H7 (cell line): Measurements from ENCODE around the gene FAM210A. TPM values are rescaled to one million over a fixed set of nuclear protein-coding genes. Genes with fewer than 3 reads are reported as not detected.
"Not testable (repeated sequence)": the region's sequence is repeated elsewhere in the genome, so short reads cannot be mapped to it uniquely, and the experiment has no call there.

ENCODE experiments used
- DNase-seq: peaks from one replicate; pipeline ENCODE4 v3.0.0; 2012
- H3K27me3 ChIP-seq: 2 replicates; pipeline ENCODE4 v1.6.0; 2011; ENCODE audit warnings: mild to moderate bottlenecking, low read length; ENCODE audit not compliant: control insufficient read depth, insufficient read depth
- H3K36me3 ChIP-seq: replicated peaks from 2 replicates; pipeline ENCODE4 v1.5.1; 2011; ENCODE audit warnings: low read length; ENCODE audit not compliant: control insufficient read depth, insufficient read depth
- H3K4me3 ChIP-seq: 2 replicates; pipeline ENCODE4 v1.5.1; 2011; ENCODE audit warnings: low read depth, mild to moderate bottlenecking, control low read depth, low read length, moderate library complexity; ENCODE audit not compliant: insufficient read depth
- total RNA-seq: library from RNA; depleted of rRNA; stranded (reverse); fragments of >200 nt; shearing (Covaris generic); gene quantifications from 2 replicates; pipeline ENCODE4 v1.2.3, GENCODE V29; 2014

FAM210A gene
- total RNA-seq, 1 experiment from 2014 or later, result 23.8 TPM

DNA sequence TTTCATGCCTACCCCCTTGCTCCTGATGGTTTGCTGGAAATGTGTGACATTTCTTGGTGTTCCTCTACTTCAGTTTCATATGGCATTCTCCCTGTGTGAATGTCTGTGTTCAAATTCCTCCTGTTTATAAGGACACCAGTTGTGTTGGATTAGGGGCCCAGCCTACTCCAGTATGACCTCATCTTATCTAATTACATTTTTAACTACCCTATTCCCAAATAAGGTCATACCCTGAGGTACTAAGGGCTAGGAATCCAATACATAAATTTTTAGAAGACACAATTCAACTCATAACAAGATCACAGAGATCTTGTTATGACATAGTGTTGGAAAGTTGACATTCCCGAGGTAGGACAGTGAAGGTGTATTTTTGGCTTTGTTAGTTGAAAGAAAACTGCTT is 5.5 kb downstream of the FAM210A start:
- Histone ChIP-seq H3K36me3 (no peaks in the 10 kb centered on the region), H3K4me3 (no peak overlapping the region), H3K27me3 (no peaks in the 10 kb centered on the region)
- DNase-seq, result no peak

DNA sequence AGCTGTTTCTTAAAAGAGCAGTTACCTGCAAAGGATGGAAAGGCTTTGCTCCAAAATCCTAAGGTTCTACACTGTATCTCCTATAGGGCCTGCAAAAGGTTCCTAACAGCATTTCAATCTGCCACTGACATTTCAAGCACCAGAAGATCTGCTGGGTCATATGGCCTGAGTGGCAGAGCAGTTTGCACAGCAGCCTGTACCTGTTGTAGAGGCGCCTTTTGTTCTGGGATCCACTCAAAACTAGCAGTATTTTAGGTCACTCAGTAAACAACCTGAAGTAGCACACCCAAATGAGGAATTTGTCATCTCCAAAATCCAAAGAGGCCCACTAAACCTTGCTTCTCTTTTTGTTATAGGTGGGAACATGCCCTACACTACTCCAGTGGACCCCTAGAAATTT is 6.2 kb downstream of the FAM210A start:
- Histone ChIP-seq H3K27me3 (no peaks in the 10 kb centered on the region), H3K36me3 (no peaks in the 10 kb centered on the region), H3K4me3 (no peak overlapping the region)
- DNase-seq, result no peak

GRCh38 chr18:13716916-13717315 is 9.4 kb downstream of the FAM210A start:
- no peaks in the 10 kb centered on the region for H3K36me3 ChIP-seq
- H3K27me3 ChIP-seq, result no peaks in the 10 kb centered on the region
- H3K4me3 ChIP-seq, result no peak overlapping the region
- DNase-seq, result no peak

DNA sequence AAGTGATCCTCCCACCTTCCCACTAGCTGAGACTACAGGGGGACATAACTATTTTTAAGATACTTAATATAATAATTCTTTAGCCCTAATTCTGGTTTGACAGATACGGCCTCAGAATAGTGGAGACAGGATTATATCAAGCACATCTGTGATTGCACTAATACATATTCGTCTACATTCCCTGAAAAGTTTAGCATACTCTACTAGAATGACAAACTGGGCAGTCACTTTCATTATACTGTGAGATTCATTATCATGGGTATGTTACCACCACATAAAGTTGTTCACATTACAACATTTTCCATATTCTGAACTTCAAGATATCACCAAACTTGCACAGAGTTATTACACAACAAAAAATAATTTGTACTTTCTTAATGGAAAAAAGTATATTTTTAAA is 11.0 kb downstream of the FAM210A start:
- H3K36me3 ChIP-seq, result no peaks in the 10 kb centered on the region
- no peaks in the 10 kb centered on the region for H3K27me3 ChIP-seq
- no peak for DNase-seq
- no peak overlapping the region for H3K4me3 ChIP-seq

DNA sequence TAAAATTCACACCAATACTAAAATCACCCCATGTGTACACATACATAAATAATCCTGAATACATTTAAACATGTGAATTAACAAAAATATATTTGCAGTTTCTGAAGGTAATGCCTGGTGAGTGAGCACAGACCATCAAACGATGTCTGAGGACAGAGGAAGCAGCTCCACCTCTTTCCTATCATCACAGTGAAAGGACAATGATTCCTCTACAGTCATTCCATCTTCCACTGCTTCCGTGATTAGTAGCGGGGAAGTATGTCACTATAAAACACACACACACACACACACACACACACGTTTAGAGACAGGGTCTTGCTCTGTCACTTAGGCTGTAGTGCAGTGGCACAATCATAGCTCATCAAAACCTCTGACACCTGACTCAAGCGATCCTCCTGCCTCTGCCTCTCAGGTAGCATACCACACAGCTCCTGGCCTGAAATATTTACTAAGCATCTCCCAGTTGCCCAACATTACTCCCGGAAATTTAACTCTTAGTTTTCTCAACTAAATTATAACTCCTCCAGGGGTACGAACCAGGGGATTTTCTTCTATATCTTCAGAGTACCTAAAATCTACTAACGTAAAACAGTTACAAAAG is 12.8 kb downstream of the FAM210A start:
- H3K36me3 ChIP-seq, result no peaks in the 10 kb centered on the region
- H3K27me3 ChIP-seq, result no peaks in the 10 kb centered on the region
- no peak for DNase-seq
- H3K4me3 ChIP-seq, result no peak overlapping the region

DNA sequence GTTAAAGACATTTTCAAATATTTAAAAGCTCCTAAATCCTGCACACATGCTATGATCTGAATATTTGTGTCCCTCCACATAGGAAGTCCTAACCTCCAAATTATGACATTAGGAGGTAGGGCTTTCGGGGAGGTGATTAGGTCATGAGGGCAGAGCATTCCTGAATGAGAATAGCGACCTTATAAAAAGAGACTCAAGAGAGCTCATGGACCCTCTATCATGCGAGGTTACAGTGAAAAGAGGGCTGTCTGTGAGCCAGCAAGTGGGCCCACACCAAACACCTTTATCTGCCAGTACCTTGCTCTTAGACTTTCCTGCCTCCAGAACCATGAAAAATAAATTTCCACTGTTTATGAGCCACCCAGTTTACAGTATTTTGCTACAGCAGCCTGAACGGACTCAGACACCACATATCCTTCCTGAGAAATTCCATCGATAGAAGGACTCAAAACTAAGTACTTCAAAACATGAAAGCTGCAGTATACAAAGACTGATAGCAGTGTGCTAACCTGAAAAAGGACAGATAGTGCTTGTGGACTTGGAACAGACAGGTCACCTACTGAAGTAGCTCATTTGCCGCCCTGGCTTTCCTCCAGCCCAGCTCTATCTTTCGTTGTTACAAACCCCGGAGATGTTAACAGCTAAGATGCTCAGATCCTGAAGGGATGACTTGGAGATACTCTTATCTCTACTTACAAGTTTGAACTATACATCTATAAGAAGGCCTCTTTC is 13.8 kb downstream of the FAM210A start:
- Histone ChIP-seq H3K4me3 (no peak overlapping the region), H3K27me3 (no peaks in the 10 kb centered on the region), H3K36me3 (no peaks in the 10 kb centered on the region)
- no peak for DNase-seq

DNA sequence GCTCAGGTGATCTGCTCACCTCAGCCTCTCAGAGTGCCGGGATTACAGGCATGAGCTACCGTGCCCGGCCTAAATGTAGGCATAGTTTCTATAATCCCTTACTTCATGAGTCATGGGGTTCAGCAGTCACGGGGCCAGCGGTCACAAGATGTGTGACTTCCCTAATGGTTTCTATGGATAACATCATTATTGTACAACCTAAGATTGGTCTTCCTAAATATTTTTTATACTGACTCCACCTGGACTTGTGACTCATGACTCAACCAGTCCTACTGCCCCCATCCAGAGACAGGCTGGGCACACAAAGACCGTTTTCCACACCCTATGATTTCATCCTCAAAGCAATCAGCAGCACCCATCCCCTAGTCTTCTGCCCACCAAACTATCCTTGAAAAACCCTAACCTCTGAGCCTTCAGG is 15.9 kb downstream of the FAM210A start:
- no peak overlapping the region for H3K4me3 ChIP-seq
- DNase-seq, result no peak
- no peaks in the 10 kb centered on the region for H3K36me3 ChIP-seq
- no peaks in the 10 kb centered on the region for H3K27me3 ChIP-seq

DNA sequence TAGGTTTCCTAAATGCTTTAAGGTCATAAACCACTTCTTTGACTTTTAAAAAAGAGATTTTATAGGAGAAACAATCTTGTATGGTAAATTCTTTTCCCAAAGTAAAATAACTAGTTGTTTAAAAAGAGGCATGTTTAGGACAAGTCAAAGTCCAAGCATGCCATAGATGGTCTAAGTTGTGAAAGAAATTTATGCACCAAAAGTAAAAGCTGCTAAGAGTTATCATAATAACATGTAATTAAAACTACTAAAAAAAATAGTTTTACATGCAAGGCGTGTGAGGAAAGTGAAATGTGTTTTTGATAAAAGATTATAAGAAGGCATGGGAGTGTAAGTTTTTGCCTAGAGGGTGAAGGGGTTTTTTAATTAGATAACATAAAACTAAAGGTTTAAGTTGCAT is 22.5 kb downstream of the FAM210A start:
- H3K4me3 ChIP-seq, result no peak overlapping the region
- H3K27me3 ChIP-seq, result no peaks in the 10 kb centered on the region
- DNase-seq, result no peak
- H3K36me3 ChIP-seq, result no peaks in the 10 kb centered on the region

- Histone ChIP-seq H3K36me3 (no peaks in the 10 kb centered on the region), H3K4me3 (no peak overlapping the region), H3K27me3 (no peaks in the 10 kb centered on the region)
- no peak for DNase-seq
Measured at GRCh38 chr18:13700153-13700552, 26.2 kb downstream of the FAM210A start.

DNA sequence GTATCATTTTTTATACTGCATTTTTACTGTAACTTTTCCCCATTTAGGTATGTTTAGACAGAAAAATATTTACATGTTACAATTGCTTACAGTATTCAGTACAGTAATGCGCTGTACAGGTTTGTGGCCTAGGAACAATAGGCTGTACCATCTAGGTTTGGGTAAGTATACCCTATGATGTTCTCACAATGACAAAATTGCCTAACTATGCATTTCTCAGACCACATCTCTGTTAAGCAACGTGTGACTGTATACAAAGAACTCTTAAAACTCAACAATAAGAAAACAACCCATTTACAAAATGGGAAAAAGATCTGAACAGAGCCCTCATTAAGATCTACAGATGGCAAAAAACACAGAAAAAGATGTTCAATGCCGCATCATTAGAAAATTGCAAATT is 29.4 kb downstream of the FAM210A start:
- H3K27me3 ChIP-seq, result no peaks in the 10 kb centered on the region
- no peak overlapping the region for H3K4me3 ChIP-seq
- no peaks in the 10 kb centered on the region for H3K36me3 ChIP-seq
- no peak for DNase-seq

GRCh38 chr18:13695337-13695736 is 31.0 kb downstream of the FAM210A start:
- not testable (repeated sequence) for H3K27me3 ChIP-seq, H3K4me3 ChIP-seq, H3K36me3 ChIP-seq, DNase-seq

DNA sequence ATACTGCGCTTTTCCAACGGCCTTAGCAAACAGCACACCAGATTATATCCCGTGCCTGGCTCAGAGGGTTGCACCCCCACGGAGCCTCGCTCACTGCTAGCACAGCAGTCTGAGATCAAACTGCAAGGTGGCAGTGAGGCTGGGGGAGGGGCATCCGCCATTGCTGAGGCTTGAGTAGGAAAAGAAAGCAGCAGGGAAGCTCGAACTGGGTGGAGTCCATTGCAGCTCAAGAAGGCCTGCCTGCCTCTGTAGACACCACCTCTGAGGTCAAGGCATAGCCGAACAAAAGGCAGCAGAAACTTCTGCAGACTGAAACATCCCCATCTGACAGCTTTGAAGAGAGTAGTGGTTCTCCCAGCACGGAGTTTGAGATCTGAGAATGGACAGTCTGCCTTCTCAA is 36.3 kb downstream of the FAM210A start:
- not testable (repeated sequence) for H3K27me3 ChIP-seq, H3K36me3 ChIP-seq, H3K4me3 ChIP-seq, DNase-seq

- H3K36me3 ChIP-seq, result no peaks in the 10 kb centered on the region
- no peak overlapping the region for H3K4me3 ChIP-seq
- H3K27me3 ChIP-seq, result no peaks in the 10 kb centered on the region
- no peak for DNase-seq
Measured at GRCh38 chr18:13688191-13689136, 37.9 kb downstream of the FAM210A start.

DNA sequence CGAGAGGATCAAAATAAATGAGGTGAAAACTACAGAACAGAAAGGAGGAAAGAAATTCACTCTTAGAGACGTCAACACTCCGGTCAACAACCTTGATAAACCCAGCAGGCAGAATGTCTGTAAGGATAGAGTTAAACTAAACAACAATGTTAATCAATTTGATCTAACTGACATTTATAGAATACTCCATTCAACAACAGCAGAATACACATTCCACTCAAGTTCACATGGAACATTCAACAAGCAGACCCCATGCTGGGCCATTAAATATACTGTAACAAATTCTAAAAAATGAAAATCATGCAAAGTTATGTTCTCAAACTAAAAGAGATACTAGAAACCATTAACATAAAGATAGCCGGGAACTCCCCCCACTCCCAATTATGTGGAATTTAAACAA is 41.8 kb downstream of the FAM210A start:
- Histone ChIP-seq H3K27me3 (no peaks in the 10 kb centered on the region), H3K36me3 (no peaks in the 10 kb centered on the region), H3K4me3 (no peak overlapping the region)
- no peak for DNase-seq

DNA sequence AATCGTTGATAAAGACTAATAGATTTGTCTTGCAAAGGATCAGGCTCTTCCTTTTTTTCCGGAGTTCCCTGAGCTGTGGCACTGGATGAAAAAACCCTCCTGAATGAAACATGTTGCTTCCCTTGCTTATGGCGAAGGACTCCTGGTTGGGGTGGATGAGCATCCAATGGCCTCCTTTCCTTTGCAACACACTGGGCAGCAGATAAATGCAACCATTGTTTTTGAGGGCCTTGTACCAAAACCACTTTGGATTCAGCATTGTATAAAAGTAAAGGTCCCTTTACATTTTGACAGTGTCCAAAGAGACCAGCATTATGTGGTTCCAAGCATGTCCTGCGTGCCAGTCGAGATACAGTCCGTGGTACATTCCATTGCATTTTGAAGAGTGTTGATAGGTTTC is 44.7 kb downstream of the FAM210A start:
- DNase-seq, result no peak
- no peak overlapping the region for H3K4me3 ChIP-seq
- H3K36me3 ChIP-seq, result no peaks in the 10 kb centered on the region
- no peaks in the 10 kb centered on the region for H3K27me3 ChIP-seq
